MV-4-11 (cell line): ENCODE data around the gene TTC6.

Experiments
- DNase-seq: peaks from one replicate; lab custom pipeline; 2025; lab: John Stamatoyannopoulos, UW

TTC6 gene

GRCh38 chr14:37623971-37624370 is 28.5 kb downstream of the TTC6 start:
- no peak for DNase-seq

- DNase-seq, result no peak
These were observed 30.5 kb downstream of the TTC6 start for GRCh38 chr14:37625597-37626595.

GRCh38 chr14:37637341-37637740 is 41.9 kb downstream of the TTC6 start:
- no peak for DNase-seq

GRCh38 chr14:37638599-37638998 is 43.2 kb downstream of the TTC6 start:
- no peak for DNase-seq

GRCh38 chr14:37641117-37641516 is 45.7 kb downstream of the TTC6 start:
- DNase-seq, result no peak

- DNase-seq, result no peak
These were observed 46.7 kb downstream of the TTC6 start for GRCh38 chr14:37642125-37642524.

GRCh38 chr14:37643701-37644100 is 48.3 kb downstream of the TTC6 start:
- no peak for DNase-seq
